NCI-H345 (cell line): Measurements from ENCODE around the gene SNRNP35.
"Not testable (repeated sequence)": the region's sequence is repeated elsewhere in the genome, so short reads cannot be mapped to it uniquely, and the experiment has no call there.

ENCODE experiments used
- DNase-seq: peaks from one replicate; lab custom pipeline; 2025; lab: John Stamatoyannopoulos, UW

SNRNP35 gene

GRCh38 chr12:123457980-123458779 is at the start of gene SNRNP35:
Gene SNRNP35 (plus strand): TSS chr12:123458139. CDS start chr12:123465541, 7,402 bp downstream.
- peak; percentile 77 for DNase-seq

- not testable (repeated sequence) for DNase-seq
Observed at GRCh38 chr12:123408619-123409018, 49.3 kb upstream of the SNRNP35 start.

- not testable (repeated sequence) for DNase-seq
Observed at GRCh38 chr12:123409284-123410040, 48.5 kb upstream of the SNRNP35 start.

- DNase-seq = no peak
Observed at GRCh38 chr12:123410041-123410412, 47.9 kb upstream of the SNRNP35 start.

GRCh38 chr12:123421314-123421713 is 36.6 kb upstream of the SNRNP35 start:
- DNase-seq = no peak

GRCh38 chr12:123427036-123427769 is 30.7 kb upstream of the SNRNP35 start:
- DNase-seq = no peak

GRCh38 chr12:123428591-123428990 is 29.3 kb upstream of the SNRNP35 start:
- DNase-seq = no peak

- DNase-seq = not testable (repeated sequence)
Observed at GRCh38 chr12:123429101-123429500, 28.8 kb upstream of the SNRNP35 start.

- DNase-seq = not testable (repeated sequence)
Observed at GRCh38 chr12:123431951-123432817, 25.8 kb upstream of the SNRNP35 start.

GRCh38 chr12:123433615-123434014 is 24.3 kb upstream of the SNRNP35 start:
- no peak for DNase-seq

- DNase-seq = no peak
Observed at GRCh38 chr12:123435636-123436016, 22.3 kb upstream of the SNRNP35 start.

- peak; percentile 56 for DNase-seq
Observed at GRCh38 chr12:123436017-123436964, 21.6 kb upstream of the SNRNP35 start, which contains the start of gene RILPL2. Gene RILPL2 (minus strand): TSS chr12:123436684. CDS start chr12:123436420, 264 bp downstream.

- no peak for DNase-seq
Observed at GRCh38 chr12:123441523-123442164, 16.3 kb upstream of the SNRNP35 start.

GRCh38 chr12:123442774-123443173 is 15.2 kb upstream of the SNRNP35 start:
- DNase-seq = no peak

GRCh38 chr12:123444092-123445026 is 13.6 kb upstream of the SNRNP35 start:
- no peak for DNase-seq

GRCh38 chr12:123445388-123446332 is 12.3 kb upstream of the SNRNP35 start:
- DNase-seq = no peak

- DNase-seq = no peak
Observed at GRCh38 chr12:123446333-123446713, 11.6 kb upstream of the SNRNP35 start.
